Astrocyte of the cerebellum (primary cell): ENCODE results near the gene SERPINA6.
"Not testable (repeated sequence)": the region's sequence is repeated elsewhere in the genome, so short reads cannot be mapped to it uniquely, and the experiment has no call there.

Experiments used
- DNase-seq: peaks from one replicate; pipeline ENCODE4 v3.0.0-alpha.2; 2011; ENCODE audit warnings: low read depth
- H3K4me3 ChIP-seq: 2 replicates; pipeline ENCODE4 v1.5.1; 2011; ENCODE audit warnings: mild to moderate bottlenecking, low read depth, low read length, moderate library complexity
- CTCF ChIP-seq: IDR thresholded peaks from 2 replicates; pipeline ENCODE4 v1.5.1; 2012; ENCODE audit warnings: low read length, low read depth, moderate library complexity, mild to moderate bottlenecking; ENCODE audit errors: missing control alignments
- in situ Hi-C: cut with HindIII; loops from 2 replicates; pipeline ENCODE4 v1.10.0; 2017; ENCODE audit warnings: low sequenced_read_pairs

The SERPINA6 gene

GRCh38 chr14:94285158-94285557 is 38.0 kb downstream of the SERPINA6 start:
- in situ Hi-C loops = no loop called here
- DNase-seq = no peak
- no peak for TF ChIP-seq CTCF
- no peak overlapping the region for H3K4me3 ChIP-seq

- in situ Hi-C loops = no loop called here
- TF ChIP-seq CTCF = no peak
- peak; percentile 12 for DNase-seq
- H3K4me3 ChIP-seq = no peak overlapping the region
Measured at GRCh38 chr14:94284221-94284620, 38.9 kb downstream of the SERPINA6 start.

- no peak for DNase-seq
- TF ChIP-seq CTCF = no peak
- in situ Hi-C loops = no loop called here
- no peak overlapping the region for H3K4me3 ChIP-seq
Measured at GRCh38 chr14:94282991-94283723, 40.0 kb downstream of the SERPINA6 start.

GRCh38 chr14:94278731-94279130 is 44.4 kb downstream of the SERPINA6 start:
- in situ Hi-C loops = no loop called here
- no peak for TF ChIP-seq CTCF
- H3K4me3 ChIP-seq = no peak overlapping the region
- no peak for DNase-seq

- in situ Hi-C loops, DNase-seq: not testable (repeated sequence)
Measured at GRCh38 chr14:94276898-94277561, 46.1 kb downstream of the SERPINA6 start.

GRCh38 chr14:94269156-94269555 is 54.0 kb downstream of the SERPINA6 start:
- DNase-seq = no peak
- in situ Hi-C loops = no loop called here
- no peak for TF ChIP-seq CTCF
- no peak overlapping the region for H3K4me3 ChIP-seq

More at GRCh38 chr14:94276898-94277561, 46.1 kb downstream of the SERPINA6 start:
- H3K4me3 ChIP-seq = not testable (repeated sequence)

GRCh38 chr14:94268582-94268981 is 54.6 kb downstream of the SERPINA6 start:
- H3K4me3 ChIP-seq, DNase-seq, in situ Hi-C loops: not testable (repeated sequence)
